ENCODE results near the gene RNF10.

Gene RNF10

GRCh38 chr12:120588948-120589930 is 55.1 kb downstream of the RNF10 start:
- Histone ChIP-seq H3K4me2 (ENCODE audit: low read depth, low read length, poor library complexity, severe bottlenecking) (no peak overlapping the region), H3K9me3 (ENCODE audit: insufficient read depth, low read depth, low read length) (no peaks in the 10 kb centered on the region), H2AFZ (ENCODE audit: low read length) (no peak overlapping the region), H3K9ac (ENCODE audit: low read depth, low read length, poor library complexity, severe bottlenecking) (no peak overlapping the region), H3K9me2 (replicated peaks; ENCODE audit: low read depth, low read length) (no peaks in the 10 kb centered on the region), H3F3A (ENCODE audit: low read depth) (no peaks in the 10 kb centered on the region), H3K79me2 (ENCODE audit: insufficient read depth, low read length) (no peaks in the 10 kb centered on the region), H3K27me3 (ENCODE audit: insufficient read depth, low read length, poor library complexity, severe bottlenecking) (no peaks in the 10 kb centered on the region), H3K4me3 (ENCODE audit: low read length, poor library complexity, severe bottlenecking) (no peak overlapping the region), H4K20me1 (ENCODE audit: insufficient read depth, low read length, poor library complexity, severe bottlenecking) (no peaks in the 10 kb centered on the region), H3K36me3 (ENCODE audit: insufficient read depth, low read length) (no peaks in the 10 kb centered on the region), H3K4me1 (ENCODE audit: insufficient read depth, low read length, poor library complexity, severe bottlenecking) (no peaks in the 10 kb centered on the region)
- TF ChIP-seq CTCF (conservative IDR thresholded peaks at IDR 0.05; ENCODE audit: low read length) (no peak), EZH2phosphoT487 (IDR thresholded peaks at IDR 0.05; ENCODE audit: borderline replicate concordance) (no peak)

- H2AFZ ChIP-seq (ENCODE audit: low read length), result no peak overlapping the region
- no peaks in the 10 kb centered on the region for H3F3A ChIP-seq (ENCODE audit: low read depth)
- no peaks in the 10 kb centered on the region for H3K27me3 ChIP-seq (ENCODE audit: insufficient read depth, low read length, poor library complexity, severe bottlenecking)
- no peaks in the 10 kb centered on the region for H3K4me1 ChIP-seq (ENCODE audit: insufficient read depth, low read length, poor library complexity, severe bottlenecking)
- TF ChIP-seq EZH2phosphoT487 (IDR thresholded peaks at IDR 0.05; ENCODE audit: borderline replicate concordance) (no peak), CTCF (conservative IDR thresholded peaks at IDR 0.05; ENCODE audit: low read length) (no peak)
- no peaks in the 10 kb centered on the region for H3K9me3 ChIP-seq (ENCODE audit: insufficient read depth, low read depth, low read length)
- H3K9me2 ChIP-seq (replicated peaks; ENCODE audit: low read depth, low read length), result no peaks in the 10 kb centered on the region
- H3K79me2 ChIP-seq (ENCODE audit: insufficient read depth, low read length), result no peaks in the 10 kb centered on the region
- H3K36me3 ChIP-seq (ENCODE audit: insufficient read depth, low read length), result no peaks in the 10 kb centered on the region
- H3K4me2 ChIP-seq (ENCODE audit: low read depth, low read length, poor library complexity, severe bottlenecking), result no peak overlapping the region
- H3K9ac ChIP-seq (ENCODE audit: low read depth, low read length, poor library complexity, severe bottlenecking), result no peak overlapping the region
- no peaks in the 10 kb centered on the region for H4K20me1 ChIP-seq (ENCODE audit: insufficient read depth, low read length, poor library complexity, severe bottlenecking)
- H3K4me3 ChIP-seq (ENCODE audit: low read length, poor library complexity, severe bottlenecking), result no peak overlapping the region
Measured at GRCh38 chr12:120590741-120591407, 56.7 kb downstream of the RNF10 start.

- Histone ChIP-seq H3K36me3 (ENCODE audit: insufficient read depth, low read length) (no peaks in the 10 kb centered on the region), H3F3A (ENCODE audit: low read depth) (no peaks in the 10 kb centered on the region), H3K4me2 (ENCODE audit: low read depth, low read length, poor library complexity, severe bottlenecking) (no peak overlapping the region), H3K4me1 (ENCODE audit: insufficient read depth, low read length, poor library complexity, severe bottlenecking) (no peaks in the 10 kb centered on the region), H2AFZ (ENCODE audit: low read length) (no peak overlapping the region), H3K9ac (ENCODE audit: low read depth, low read length, poor library complexity, severe bottlenecking) (no peak overlapping the region), H3K79me2 (ENCODE audit: insufficient read depth, low read length) (no peaks in the 10 kb centered on the region), H3K9me2 (replicated peaks; ENCODE audit: low read depth, low read length) (no peaks in the 10 kb centered on the region), H3K9me3 (ENCODE audit: insufficient read depth, low read depth, low read length) (no peaks in the 10 kb centered on the region), H4K20me1 (ENCODE audit: insufficient read depth, low read length, poor library complexity, severe bottlenecking) (no peaks in the 10 kb centered on the region), H3K4me3 (ENCODE audit: low read length, poor library complexity, severe bottlenecking) (no peak overlapping the region), H3K27me3 (ENCODE audit: insufficient read depth, low read length, poor library complexity, severe bottlenecking) (no peaks in the 10 kb centered on the region)
- TF ChIP-seq CTCF (conservative IDR thresholded peaks at IDR 0.05; ENCODE audit: low read length) (no peak), EZH2phosphoT487 (IDR thresholded peaks at IDR 0.05; ENCODE audit: borderline replicate concordance) (no peak)
Measured at GRCh38 chr12:120592121-120593049, 58.2 kb downstream of the RNF10 start.

Measured in Loucy (cell line).